CD4-positive, CD25-positive, alpha-beta regulatory T cell (primary cell): Measurements from ENCODE around the gene GUCY2D. TPM values are rescaled to one million over a fixed set of nuclear protein-coding genes. Genes with fewer than 3 reads are reported as not detected.
"Not testable (repeated sequence)": the region's sequence is repeated elsewhere in the genome, so short reads cannot be mapped to it uniquely, and the experiment has no call there.

Source experiments
- ATAC-seq, 2 donors: fragments of 150-1000 bp; cut with Tn5 transposase; one replicate each; pipeline ENCODE4 v1.10.0; 2021; ENCODE audit warnings: low read depth in 2 of 2, moderate number of reproducible peaks in 2 of 2, moderate library complexity in 1 of 2
- DNase-seq, 3 donors: peaks; one replicate each; pipeline versions ENCODE4 v3.0.0 to v3.0.0-alpha.2; 2012 to 2022; ENCODE audit warnings: mixed read lengths in 1 of 3
- H3K27ac ChIP-seq: one replicate; pipeline ENCODE4 v1.7.0; 2013; ENCODE audit warnings: mild to moderate bottlenecking, low read length; ENCODE audit not compliant: insufficient read depth, poor library complexity, severe bottlenecking
- H3K27me3 ChIP-seq: one replicate; pipeline ENCODE4 v1.7.0; 2013; ENCODE audit warnings: low read length; ENCODE audit not compliant: control insufficient read depth, insufficient read depth
- H3K36me3 ChIP-seq: one replicate; pipeline ENCODE4 v1.7.0; 2013; ENCODE audit warnings: mild to moderate bottlenecking, low read length, moderate library complexity; ENCODE audit not compliant: control insufficient read depth, insufficient read depth
- H3K4me1 ChIP-seq: 2 replicates; pipeline ENCODE4 v1.7.0; 2013; ENCODE audit warnings: mild to moderate bottlenecking, low read length; ENCODE audit not compliant: insufficient read depth, control insufficient read depth, poor library complexity, severe bottlenecking
- H3K4me3 ChIP-seq: one replicate; pipeline ENCODE4 v1.7.0; 2013; ENCODE audit warnings: low read depth, mild to moderate bottlenecking, low read length, moderate library complexity
- H3K9me3 ChIP-seq, 2 experiments: 1 replicate in 1 of 2; 2 replicates in 1 of 2; pipeline ENCODE4 v1.7.0; 2013; ENCODE audit warnings: low read length in 2 of 2, mild to moderate bottlenecking in 1 of 2, moderate library complexity in 1 of 2; ENCODE audit not compliant: control insufficient read depth in 2 of 2
- H3K27ac Mint-ChIP-seq, 3 donors: one replicate each; pipeline ENCODE4 v1.8.0; 2020 to 2022; ENCODE audit warnings: mild to moderate bottlenecking in 3 of 3, mixed read lengths in 3 of 3, moderate library complexity in 2 of 3
- H3K27me3 Mint-ChIP-seq: one replicate; pipeline ENCODE4 v1.8.0; 2022; ENCODE audit warnings: mild to moderate bottlenecking, mixed read lengths
- H3K36me3 Mint-ChIP-seq: one replicate; pipeline ENCODE4 v1.8.0; 2020; ENCODE audit warnings: mixed read lengths
- H3K4me1 Mint-ChIP-seq, 4 donors: one replicate each; pipeline ENCODE4 v1.8.0; 2020 to 2022; ENCODE audit warnings: mixed read lengths in 4 of 4, mild to moderate bottlenecking in 1 of 4
- H3K4me3 Mint-ChIP-seq, 4 donors: one replicate each; pipeline ENCODE4 v1.8.0; 2020 to 2022; ENCODE audit warnings: mild to moderate bottlenecking in 4 of 4, mixed read lengths in 4 of 4, moderate library complexity in 3 of 4
- H3K9me3 Mint-ChIP-seq, 7 donors: one replicate each; pipeline ENCODE4 v1.8.0; 2020 to 2022; ENCODE audit warnings: mixed read lengths in 7 of 7, mild to moderate bottlenecking in 3 of 7, moderate library complexity in 2 of 7
- polyA plus RNA-seq, 4 donors: library from polyadenylated mRNA; unstranded; fragments of 300-500 nt; fragmentation: Illumina TruSeq; gene quantifications; one replicate each; pipeline ENCODE4 v1.2.3, GENCODE V29; 2021
- total RNA-seq: library from RNA; stranded (reverse); gene quantifications from one replicate; pipeline ENCODE4 v1.2.3, GENCODE V29; 2022

Gene GUCY2D
- total and polyA plus RNA-seq, 5 donors from 2014 or later, result 0.23 TPM; not detected in 4

DNA sequence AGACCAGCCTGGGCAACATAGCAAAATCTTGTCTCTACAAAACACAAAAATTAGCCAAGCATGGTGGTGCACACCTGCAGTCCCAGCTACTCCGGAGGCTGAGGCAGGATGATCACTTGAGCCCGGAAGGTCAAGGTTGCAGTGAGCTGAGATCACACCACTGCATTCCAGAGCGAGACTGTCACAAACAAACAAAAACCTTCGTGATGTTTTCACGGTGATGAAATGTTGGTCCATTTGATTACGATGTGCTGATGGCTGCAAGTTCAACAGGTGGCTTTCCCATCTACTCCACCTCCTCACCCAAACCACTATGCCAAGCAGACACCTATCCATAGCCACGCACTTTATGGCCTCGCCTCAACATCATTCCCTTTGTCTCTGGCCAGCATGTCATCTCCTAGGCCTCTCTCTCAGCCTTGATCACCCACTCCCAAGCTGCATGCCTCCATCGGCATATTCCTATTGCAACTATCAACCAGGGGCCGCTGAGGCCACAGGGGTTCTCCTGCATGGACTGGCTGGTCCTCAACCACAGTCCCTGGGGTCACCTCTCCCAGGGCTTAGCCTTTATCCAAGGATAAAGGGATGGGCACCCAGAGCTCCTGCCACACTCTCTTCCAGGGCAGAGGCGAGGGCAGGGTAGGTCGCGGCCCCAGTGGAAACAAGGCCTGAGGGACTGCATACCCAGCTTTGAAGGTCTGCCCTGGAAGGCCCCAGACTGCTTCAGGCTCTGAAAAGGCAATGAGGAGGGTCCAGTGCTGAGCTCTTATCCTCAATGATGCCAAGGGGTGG lies 19.3 kb downstream of the GUCY2D start:
- H3K4me3 Mint-ChIP-seq, result no peak overlapping the region
- no peak overlapping the region for H3K27ac ChIP-seq
- H3K36me3 Mint-ChIP-seq, result no peaks in the 10 kb centered on the region
- H3K27me3 Mint-ChIP-seq, result peaks cover 20% of the 10 kb centered on the region
- H3K36me3 ChIP-seq, result no peaks in the 10 kb centered on the region
- H3K4me3 ChIP-seq, result no peak overlapping the region
- DNase-seq (no peak), ATAC-seq (no peak)
- H3K4me1 Mint-ChIP-seq, result peaks cover 0 to 5% (median 3%) of the 10 kb centered on the region in 4 donors
- no peaks in the 10 kb centered on the region for H3K9me3 ChIP-seq
- peak overlapping the region in 1 of 3 donors; percentile 78 for H3K27ac Mint-ChIP-seq
- H3K27me3 ChIP-seq, result peaks cover 4% of the 10 kb centered on the region
- H3K9me3 Mint-ChIP-seq, result peaks cover 0 to 2% (median 0%) of the 10 kb centered on the region in 7 donors
- H3K4me1 ChIP-seq, result peaks cover under 1% of the 10 kb centered on the region

DNA sequence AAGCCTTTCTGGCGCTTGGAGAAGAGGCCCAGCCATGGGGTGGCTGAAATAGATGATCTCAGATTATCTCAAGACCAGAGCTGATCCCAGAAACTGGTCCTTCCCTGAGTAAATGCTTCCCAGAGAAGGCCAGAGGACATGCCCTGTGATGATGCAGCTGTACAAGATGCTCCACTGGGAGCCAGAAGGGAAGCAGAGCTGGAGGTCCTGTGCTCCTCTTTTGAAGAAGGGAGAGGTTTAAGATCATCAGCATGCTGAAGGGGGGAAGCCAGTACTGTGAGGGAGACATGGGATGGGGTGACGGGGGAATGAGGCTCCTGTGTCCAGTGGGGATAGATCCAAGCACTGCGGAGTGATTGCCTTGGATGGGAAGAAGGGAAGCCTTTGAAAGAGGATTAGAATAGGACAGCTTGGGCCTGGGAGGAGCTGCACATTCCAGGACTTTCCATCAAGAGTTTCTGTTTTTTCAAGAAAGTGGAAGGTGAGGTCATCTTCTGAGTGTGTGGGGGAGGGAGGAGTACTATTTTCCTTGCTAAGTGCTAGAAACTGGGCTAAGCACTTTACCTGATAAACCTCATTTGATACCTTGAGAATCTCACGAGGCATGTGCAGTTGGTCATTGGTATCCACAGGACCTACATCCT lies 20.1 kb downstream of the GUCY2D start:
- Histone ChIP-seq H3K4me3 (no peak overlapping the region), H3K27me3 (peaks cover 9% of the 10 kb centered on the region), H3K36me3 (no peaks in the 10 kb centered on the region), H3K9me3 (no peaks in the 10 kb centered on the region), H3K27ac (no peak overlapping the region), H3K4me1 (no peaks in the 10 kb centered on the region)
- H3K4me1 Mint-ChIP-seq, result peaks cover 0 to 5% (median 0%) of the 10 kb centered on the region in 4 donors
- no peaks in the 10 kb centered on the region for H3K36me3 Mint-ChIP-seq
- H3K27me3 Mint-ChIP-seq, result peaks cover 16% of the 10 kb centered on the region
- H3K4me3 Mint-ChIP-seq, result no peak overlapping the region
- DNase-seq (no peak), ATAC-seq (no peak)
- H3K9me3 Mint-ChIP-seq, result peaks cover 0 to 2% (median 0%) of the 10 kb centered on the region in 7 donors
- H3K27ac Mint-ChIP-seq, result no peak overlapping the region

DNA sequence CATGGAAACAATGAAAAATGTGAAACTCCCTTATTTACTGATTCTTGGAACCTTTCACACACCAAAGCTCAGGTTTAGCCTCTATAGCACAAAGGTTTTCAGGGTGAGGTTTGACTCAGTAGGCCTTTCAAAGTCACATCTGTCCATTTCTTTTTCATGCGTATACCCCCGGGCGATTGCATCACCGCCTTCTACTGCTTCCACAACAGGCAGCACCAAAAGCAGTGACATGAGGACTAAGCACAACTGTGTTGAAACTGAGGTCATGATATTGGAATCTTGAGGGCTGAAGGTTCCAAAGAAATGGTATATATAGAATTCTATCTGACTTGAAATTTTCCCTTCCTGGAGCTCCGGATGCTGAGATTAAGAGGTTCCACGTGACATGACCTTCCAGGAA lies 21.7 kb downstream of the GUCY2D start:
- ATAC-seq, H3K27ac ChIP-seq, H3K4me3 ChIP-seq, H3K36me3 ChIP-seq, H3K4me3 Mint-ChIP-seq, H3K27ac Mint-ChIP-seq, H3K9me3 Mint-ChIP-seq, H3K4me1 Mint-ChIP-seq, H3K4me1 ChIP-seq, H3K9me3 ChIP-seq, DNase-seq, H3K36me3 Mint-ChIP-seq: not testable (repeated sequence)
- peaks cover 21% of the 10 kb centered on the region for H3K27me3 Mint-ChIP-seq
- peaks cover 11% of the 10 kb centered on the region for H3K27me3 ChIP-seq

DNA sequence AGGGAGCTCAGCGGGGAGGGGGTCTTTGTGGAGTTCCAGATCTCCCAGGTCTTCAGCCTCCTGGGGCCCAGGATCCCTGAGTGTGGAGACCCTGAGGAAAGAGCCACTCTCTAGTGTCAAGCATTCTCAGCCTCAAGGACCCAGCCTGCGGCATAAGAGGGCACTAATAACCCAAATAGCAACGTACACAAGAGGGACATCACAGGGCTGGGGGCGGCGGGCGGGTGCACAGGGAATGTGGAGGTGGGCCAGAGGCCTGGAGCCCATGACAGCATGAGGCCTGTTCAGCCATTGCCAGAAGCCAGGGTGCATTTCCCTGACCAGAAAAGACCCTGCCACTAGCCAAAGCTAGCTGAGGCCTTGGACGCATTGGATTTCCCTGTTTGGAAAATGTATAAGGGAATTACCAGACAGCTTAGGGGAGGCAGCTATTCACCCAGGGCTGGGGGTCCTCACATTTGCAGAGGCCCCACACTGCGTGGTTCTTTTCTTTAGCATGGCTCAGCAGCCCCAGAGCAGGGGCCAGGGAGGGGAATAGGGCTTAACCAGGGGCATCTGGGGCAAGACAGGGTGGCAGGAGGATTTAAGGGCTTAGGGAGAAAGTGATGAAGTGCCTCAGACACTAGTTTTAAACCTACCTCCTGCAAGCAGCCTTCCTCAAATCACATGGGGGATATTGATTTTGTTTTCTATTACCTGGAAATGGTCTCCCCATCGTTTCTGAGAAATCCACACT lies 22.9 kb downstream of the GUCY2D start:
- Histone ChIP-seq H3K36me3 (no peaks in the 10 kb centered on the region), H3K27me3 (peaks cover 11% of the 10 kb centered on the region), H3K4me1 (no peaks in the 10 kb centered on the region), H3K9me3 (no peaks in the 10 kb centered on the region), H3K27ac (no peak overlapping the region), H3K4me3 (no peak overlapping the region)
- no peaks in the 10 kb centered on the region for H3K36me3 Mint-ChIP-seq
- ATAC-seq, result no peak
- peaks cover 14% of the 10 kb centered on the region for H3K27me3 Mint-ChIP-seq
- no peak overlapping the region for H3K27ac Mint-ChIP-seq
- DNase-seq, result no peak
- no peaks in the 10 kb centered on the region for H3K4me1 Mint-ChIP-seq
- H3K4me3 Mint-ChIP-seq, result no peak overlapping the region
- peaks cover 0 to 2% (median 0%) of the 10 kb centered on the region in 7 donors for H3K9me3 Mint-ChIP-seq

DNA sequence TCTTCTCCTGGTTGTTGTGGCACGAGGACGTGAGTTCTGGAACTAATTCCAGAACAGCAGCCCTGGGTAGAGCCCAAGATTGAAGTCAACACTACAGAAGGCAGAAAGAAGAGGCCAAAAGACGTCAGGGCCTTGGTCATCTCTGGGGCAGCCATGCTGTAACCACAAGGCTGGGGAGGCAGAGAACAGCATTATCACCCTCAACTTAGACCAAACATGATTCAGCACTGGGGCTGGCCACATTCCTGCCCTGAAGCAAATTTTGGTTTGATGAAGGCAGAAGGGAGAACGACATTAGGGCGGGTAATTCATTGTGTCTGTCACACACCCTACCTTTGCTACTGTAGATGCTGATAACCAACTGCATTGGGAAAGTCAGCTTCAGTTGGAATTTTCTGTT lies 26.7 kb downstream of the GUCY2D start:
- Histone ChIP-seq H3K27ac (no peak overlapping the region), H3K36me3 (no peaks in the 10 kb centered on the region), H3K4me1 (no peaks in the 10 kb centered on the region), H3K9me3 (no peaks in the 10 kb centered on the region), H3K27me3 (peaks cover 12% of the 10 kb centered on the region), H3K4me3 (no peak overlapping the region)
- H3K36me3 Mint-ChIP-seq, result no peaks in the 10 kb centered on the region
- ATAC-seq, result no peak
- H3K27me3 Mint-ChIP-seq, result peaks cover 37% of the 10 kb centered on the region
- peaks cover 0 to 3% (median 0%) of the 10 kb centered on the region in 7 donors for H3K9me3 Mint-ChIP-seq
- H3K27ac Mint-ChIP-seq, result no peak overlapping the region
- H3K4me3 Mint-ChIP-seq, result no peak overlapping the region
- no peaks in the 10 kb centered on the region for H3K4me1 Mint-ChIP-seq
- DNase-seq, result no peak

DNA sequence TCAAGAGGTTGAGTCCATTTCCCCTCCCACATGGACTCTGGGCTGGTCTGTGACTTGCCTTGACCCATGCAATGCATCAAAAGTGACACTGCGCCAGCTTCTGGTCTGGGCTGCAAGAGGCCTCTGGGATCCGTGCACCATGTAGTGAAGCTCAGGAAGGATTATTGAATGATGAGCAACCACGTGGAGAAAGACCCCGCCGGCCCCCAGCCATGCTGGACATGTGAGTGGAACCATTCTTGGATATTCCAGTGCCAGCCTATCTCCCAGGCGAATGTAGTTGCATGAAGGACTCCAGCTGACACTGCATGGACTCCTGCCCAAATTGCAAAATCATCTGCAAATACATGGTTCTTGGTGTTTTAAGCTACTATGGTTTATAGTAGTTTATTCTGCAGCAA lies 28.8 kb downstream of the GUCY2D start:
- H3K27ac ChIP-seq, result no peak overlapping the region
- H3K4me3 ChIP-seq, result no peak overlapping the region
- ATAC-seq (no peak), DNase-seq (no peak)
- H3K4me1 ChIP-seq, result no peaks in the 10 kb centered on the region
- Mint-ChIP-seq H3K9me3 (peaks cover 0 to 3% (median 0%) of the 10 kb centered on the region in 7 donors), H3K4me1 (no peaks in the 10 kb centered on the region), H3K27ac (no peak overlapping the region), H3K27me3 (peaks cover 52% of the 10 kb centered on the region), H3K36me3 (no peaks in the 10 kb centered on the region), H3K4me3 (no peak overlapping the region)
- no peaks in the 10 kb centered on the region for H3K36me3 ChIP-seq
- H3K27me3 ChIP-seq, result peaks cover 12% of the 10 kb centered on the region
- H3K9me3 ChIP-seq, result no peaks in the 10 kb centered on the region

DNA sequence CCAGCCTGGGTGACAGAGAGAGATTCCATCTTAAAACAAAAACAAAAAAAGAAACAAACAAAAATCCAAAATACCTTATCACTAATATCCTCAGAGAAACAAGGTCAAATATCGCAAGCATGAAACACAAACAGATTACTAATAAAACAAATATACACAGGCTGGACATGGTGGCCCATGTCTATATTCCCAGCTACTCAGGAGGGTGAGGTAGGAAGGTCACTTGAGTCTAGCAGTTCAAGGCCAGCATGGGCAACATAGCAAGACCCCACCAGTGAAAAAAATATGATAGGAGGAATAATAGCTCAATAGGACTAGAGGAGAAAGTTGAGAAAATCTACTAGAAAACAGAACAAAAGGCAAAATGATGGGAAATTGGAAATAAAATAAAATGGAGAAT lies 29.5 kb downstream of the GUCY2D start:
- Mint-ChIP-seq H3K27ac (no peak overlapping the region), H3K27me3 (peaks cover 52% of the 10 kb centered on the region), H3K36me3 (no peaks in the 10 kb centered on the region), H3K9me3 (peaks cover 0 to 3% (median 0%) of the 10 kb centered on the region in 7 donors), H3K4me3 (no peak overlapping the region), H3K4me1 (no peaks in the 10 kb centered on the region)
- H3K27ac ChIP-seq, result no peak overlapping the region
- H3K9me3 ChIP-seq, result no peaks in the 10 kb centered on the region
- H3K36me3 ChIP-seq, result no peaks in the 10 kb centered on the region
- peaks cover 11% of the 10 kb centered on the region for H3K27me3 ChIP-seq
- no peak for ATAC-seq
- no peak overlapping the region for H3K4me3 ChIP-seq
- no peak for DNase-seq
- H3K4me1 ChIP-seq, result no peaks in the 10 kb centered on the region
